GM10847 (cell line): ENCODE results near the gene DDX49.

Source experiments
- POLR2A ChIP-seq: IDR thresholded peaks from 2 replicates; pipeline ENCODE4 v1.6.1; 2011; ENCODE audit not compliant: insufficient read length; ENCODE audit errors: extremely low read depth

DDX49 gene

DNA sequence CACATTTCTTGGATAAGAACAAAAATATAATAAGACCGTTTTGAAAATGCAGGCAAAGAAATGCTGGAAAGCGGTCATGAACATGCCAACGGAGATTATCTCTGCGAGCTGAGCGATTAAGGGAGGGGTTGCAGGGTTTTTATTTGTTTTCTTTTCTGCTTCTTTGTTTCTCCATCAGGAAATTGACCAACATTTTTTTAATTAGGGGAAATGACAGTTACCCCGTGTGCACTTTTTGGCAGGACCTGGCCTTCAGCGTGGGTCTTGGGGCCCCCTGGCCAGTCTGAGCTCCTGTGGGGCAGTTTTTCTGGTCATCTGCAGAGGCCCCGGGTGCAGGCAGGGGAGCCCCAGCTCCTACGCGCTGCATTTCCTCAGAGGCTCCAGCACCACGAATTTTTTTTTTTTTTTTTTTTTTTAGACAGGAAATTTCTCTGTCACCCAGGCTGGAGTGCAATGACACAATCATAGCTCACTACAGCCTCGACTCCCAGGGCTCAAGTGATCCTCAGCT, 52.8 kb downstream of the DDX49 start:
- TF ChIP-seq POLR2A = no peak

DNA sequence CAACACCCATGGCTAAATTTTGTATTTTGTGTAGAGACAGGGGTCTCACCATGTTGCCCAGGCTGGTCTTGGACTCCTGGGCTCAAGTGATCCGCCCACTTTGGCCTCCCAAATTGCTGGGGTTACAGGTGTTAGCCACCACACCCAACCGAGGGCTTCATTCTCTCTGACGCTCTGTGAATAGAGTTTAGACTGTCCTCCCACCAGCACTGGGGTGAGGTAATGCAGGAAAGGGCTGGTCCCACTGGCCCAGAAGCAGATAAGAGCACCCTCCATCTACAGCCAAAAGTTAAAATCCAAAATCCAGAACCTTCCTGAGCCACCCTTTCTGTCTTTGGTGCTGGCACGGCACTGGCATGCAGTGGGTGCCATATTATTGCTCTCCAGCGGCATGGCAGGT, 53.3 kb downstream of the DDX49 start:
- TF ChIP-seq POLR2A = no peak

DNA sequence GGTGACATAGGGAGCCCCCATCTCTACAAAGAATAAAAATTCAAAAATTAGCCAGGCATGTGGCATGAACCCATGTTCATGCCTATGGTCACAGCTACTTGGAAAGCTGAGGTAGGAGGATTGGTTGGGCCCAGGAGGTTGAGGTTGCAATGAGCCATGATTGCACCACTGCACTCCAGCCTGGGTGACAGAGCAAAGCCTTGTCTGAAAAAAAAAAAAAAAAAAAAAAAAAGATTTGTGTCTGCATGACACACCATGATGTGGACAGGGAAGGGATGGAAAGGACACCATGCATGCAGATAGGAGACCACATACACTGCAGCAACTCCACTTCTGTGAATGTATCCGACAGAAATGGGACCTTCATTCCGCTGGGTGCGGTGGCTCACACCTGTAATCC, 55.5 kb downstream of the DDX49 start:
- no peak for TF ChIP-seq POLR2A

GRCh38 chr19:18975869-18976268, 56.4 kb downstream of the DDX49 start:
- TF ChIP-seq POLR2A = no peak
